ENCODE data around the gene FCRL6. TPM values are rescaled to one million over a fixed set of nuclear protein-coding genes. Genes with fewer than 3 reads are reported as not detected.

The FCRL6 gene
- total RNA-seq, 1 donor from 2014 or later = not detected

GRCh38 chr1:159771127-159771895 lies 30.8 kb upstream of the FCRL6 start:
- TF ChIP-seq CTCF (IDR thresholded peaks at IDR 0.05) = no peak
- no peak overlapping the region for H3K4me3 ChIP-seq
- no peak overlapping the region for H3K27ac ChIP-seq
- no peak for DNase-seq (ENCODE audit: low spot score in 2 of 2)
- H3K27me3 ChIP-seq = no peaks in the 10 kb centered on the region
- no peaks in the 10 kb centered on the region for H3K9me3 ChIP-seq
- intact Hi-C loops (cut with DNase I) = no loop called here
- H3K36me3 ChIP-seq = no peaks in the 10 kb centered on the region
- H3K4me1 ChIP-seq = no peaks in the 10 kb centered on the region

- DNase-seq (ENCODE audit: low spot score in 2 of 2) = no peak
- no peaks in the 10 kb centered on the region for H3K27me3 ChIP-seq
- TF ChIP-seq CTCF (IDR thresholded peaks at IDR 0.05) = no peak
- no peaks in the 10 kb centered on the region for H3K36me3 ChIP-seq
- no peak overlapping the region for H3K27ac ChIP-seq
- intact Hi-C loops (cut with DNase I) = no loop called here
- H3K4me1 ChIP-seq = peaks cover 0 to 3% of the 10 kb centered on the region in 2 donors
- H3K4me3 ChIP-seq = no peak overlapping the region
- no peaks in the 10 kb centered on the region for H3K9me3 ChIP-seq
These were observed 27.7 kb upstream of the FCRL6 start for GRCh38 chr1:159774465-159774864.

GRCh38 chr1:159775716-159776115 lies 26.4 kb upstream of the FCRL6 start:
- Histone ChIP-seq H3K27ac (no peak overlapping the region), H3K27me3 (no peaks in the 10 kb centered on the region), H3K4me1 (peaks cover 0 to 11% of the 10 kb centered on the region in 2 donors), H3K4me3 (no peak overlapping the region), H3K9me3 (no peaks in the 10 kb centered on the region), H3K36me3 (no peaks in the 10 kb centered on the region)
- DNase-seq (ENCODE audit: low spot score in 2 of 2) = no peak
- intact Hi-C loops (cut with DNase I) = no loop called here
- TF ChIP-seq CTCF (IDR thresholded peaks at IDR 0.05) = no peak

GRCh38 chr1:159778266-159778665 lies 23.9 kb upstream of the FCRL6 start:
- no peak for TF ChIP-seq CTCF (IDR thresholded peaks at IDR 0.05)
- Histone ChIP-seq H3K27me3 (no peaks in the 10 kb centered on the region), H3K4me3 (no peak overlapping the region), H3K4me1 (peaks cover 3 to 14% of the 10 kb centered on the region in 2 donors), H3K27ac (peak overlapping the region in 1 of 2 donors; percentile 79), H3K36me3 (no peaks in the 10 kb centered on the region), H3K9me3 (no peaks in the 10 kb centered on the region)
- intact Hi-C loops (cut with DNase I) = no loop called here
- no peak for DNase-seq (ENCODE audit: low spot score in 2 of 2)

- Histone ChIP-seq H3K27me3 (no peaks in the 10 kb centered on the region), H3K27ac (peak overlapping the region; percentile 7 to 79), H3K4me3 (no peak overlapping the region), H3K9me3 (no peaks in the 10 kb centered on the region), H3K4me1 (peaks cover 3 to 14% of the 10 kb centered on the region in 2 donors), H3K36me3 (no peaks in the 10 kb centered on the region)
- intact Hi-C loops (cut with DNase I) = no loop called here
- DNase-seq (ENCODE audit: low spot score in 2 of 2) = peak in 1 of 2 donors; percentile 72
- TF ChIP-seq CTCF (IDR thresholded peaks at IDR 0.05) = no peak
These were observed 22.7 kb upstream of the FCRL6 start for GRCh38 chr1:159779403-159779851.

Measured in ascending aorta (tissue), 2 donors.